ENCODE measurements around the gene LONP1.

LONP1 gene

GRCh38 chr19:5697022-5697889, 22.7 kb downstream of the LONP1 start:
- Histone ChIP-seq H4K20me1 (ENCODE audit: control insufficient read depth, insufficient read depth, low read depth, low read length) (peaks cover 5% of the 10 kb centered on the region), H3K4me1 (ENCODE audit: control insufficient read depth, low read length) (peaks cover 5% of the 10 kb centered on the region; the same call in 1 of the 2 replicates), H3F3A (ENCODE audit: control insufficient read depth, insufficient read depth) (peaks cover 20% of the 10 kb centered on the region)

GRCh38 chr19:5696196-5697021, 23.5 kb downstream of the LONP1 start:
- Histone ChIP-seq H3K4me3 (ENCODE audit: low read length) (no peak overlapping the region), H3K9me3 (ENCODE audit: control insufficient read depth, insufficient read depth, low read length) (no peaks in the 10 kb centered on the region), H3K27me3 (ENCODE audit: control insufficient read depth, low read length) (no peaks in the 10 kb centered on the region), H3F3A (ENCODE audit: control insufficient read depth, insufficient read depth) (peaks cover 20% of the 10 kb centered on the region), H3K36me3 (ENCODE audit: control insufficient read depth, low read length) (peaks cover 86% of the 10 kb centered on the region), H3K27ac (ENCODE audit: low read depth, low read length) (no peak overlapping the region), H3K4me1 (ENCODE audit: control insufficient read depth, low read length) (peaks cover 11% of the 10 kb centered on the region; the same call in 1 of the 2 replicates), H3K4me2 (ENCODE audit: low read length) (no peak overlapping the region), H3K9me2 (replicated peaks; ENCODE audit: control insufficient read depth, low read length) (no peaks in the 10 kb centered on the region), H3K79me2 (ENCODE audit: control insufficient read depth, low read length) (peaks cover 33% of the 10 kb centered on the region), H4K20me1 (ENCODE audit: control insufficient read depth, insufficient read depth, low read depth, low read length) (peaks cover 11% of the 10 kb centered on the region)
- TF ChIP-seq EZH2phosphoT487 (IDR thresholded peaks at IDR 0.05; ENCODE audit: borderline replicate concordance, low read length), result no peak
- TF ChIP-seq, protein P1, sequence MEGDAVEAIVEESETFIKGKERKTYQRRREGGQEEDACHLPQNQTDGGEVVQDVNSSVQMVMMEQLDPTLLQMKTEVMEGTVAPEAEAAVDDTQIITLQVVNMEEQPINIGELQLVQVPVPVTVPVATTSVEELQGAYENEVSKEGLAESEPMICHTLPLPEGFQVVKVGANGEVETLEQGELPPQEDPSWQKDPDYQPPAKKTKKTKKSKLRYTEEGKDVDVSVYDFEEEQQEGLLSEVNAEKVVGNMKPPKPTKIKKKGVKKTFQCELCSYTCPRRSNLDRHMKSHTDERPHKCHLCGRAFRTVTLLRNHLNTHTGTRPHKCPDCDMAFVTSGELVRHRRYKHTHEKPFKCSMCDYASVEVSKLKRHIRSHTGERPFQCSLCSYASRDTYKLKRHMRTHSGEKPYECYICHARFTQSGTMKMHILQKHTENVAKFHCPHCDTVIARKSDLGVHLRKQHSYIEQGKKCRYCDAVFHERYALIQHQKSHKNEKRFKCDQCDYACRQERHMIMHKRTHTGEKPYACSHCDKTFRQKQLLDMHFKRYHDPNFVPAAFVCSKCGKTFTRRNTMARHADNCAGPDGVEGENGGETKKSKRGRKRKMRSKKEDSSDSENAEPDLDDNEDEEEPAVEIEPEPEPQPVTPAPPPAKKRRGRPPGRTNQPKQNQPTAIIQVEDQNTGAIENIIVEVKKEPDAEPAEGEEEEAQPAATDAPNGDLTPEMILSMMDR (IDR thresholded peaks at IDR 0.05; ENCODE audit: low read depth, low read length, poor library complexity, severe bottlenecking), result no peak

More at GRCh38 chr19:5697022-5697889, 22.7 kb downstream of the LONP1 start:
- Histone ChIP-seq H3K4me3 (ENCODE audit: low read length) (no peak overlapping the region), H3K27me3 (ENCODE audit: control insufficient read depth, low read length) (no peaks in the 10 kb centered on the region), H3K9me3 (ENCODE audit: control insufficient read depth, insufficient read depth, low read length) (no peaks in the 10 kb centered on the region), H3K9me2 (replicated peaks; ENCODE audit: control insufficient read depth, low read length) (no peaks in the 10 kb centered on the region), H3K36me3 (ENCODE audit: control insufficient read depth, low read length) (peaks cover 77% of the 10 kb centered on the region), H3K27ac (ENCODE audit: low read depth, low read length) (no peak overlapping the region), H3K4me2 (ENCODE audit: low read length) (no peak overlapping the region), H3K79me2 (ENCODE audit: control insufficient read depth, low read length) (peaks cover 25% of the 10 kb centered on the region)
- no peak for TF ChIP-seq EZH2phosphoT487 (IDR thresholded peaks at IDR 0.05; ENCODE audit: borderline replicate concordance, low read length)
- TF ChIP-seq, protein P1 (IDR thresholded peaks at IDR 0.05; ENCODE audit: low read depth, low read length, poor library complexity, severe bottlenecking), result no peak

- no peaks in the 10 kb centered on the region for H3K27me3 ChIP-seq (ENCODE audit: control insufficient read depth, low read length)
- H3K4me2 ChIP-seq (ENCODE audit: low read length), result no peak overlapping the region
- no peaks in the 10 kb centered on the region for H3K9me2 ChIP-seq (replicated peaks; ENCODE audit: control insufficient read depth, low read length)
- peaks cover 20% of the 10 kb centered on the region for H3F3A ChIP-seq (ENCODE audit: control insufficient read depth, insufficient read depth)
- peaks cover 40% of the 10 kb centered on the region for H3K79me2 ChIP-seq (ENCODE audit: control insufficient read depth, low read length)
- H4K20me1 ChIP-seq (ENCODE audit: control insufficient read depth, insufficient read depth, low read depth, low read length), result peaks cover 11% of the 10 kb centered on the region
- TF ChIP-seq EZH2phosphoT487 (IDR thresholded peaks at IDR 0.05; ENCODE audit: borderline replicate concordance, low read length), result no peak
- TF ChIP-seq, protein P1 (IDR thresholded peaks at IDR 0.05; ENCODE audit: low read depth, low read length, poor library complexity, severe bottlenecking), result no peak
- H3K9me3 ChIP-seq (ENCODE audit: control insufficient read depth, insufficient read depth, low read length), result no peaks in the 10 kb centered on the region
- H3K36me3 ChIP-seq (ENCODE audit: control insufficient read depth, low read length), result peaks cover 87% of the 10 kb centered on the region
- peaks cover 11% of the 10 kb centered on the region; the same call in 1 of the 2 replicates for H3K4me1 ChIP-seq (ENCODE audit: control insufficient read depth, low read length)
- 0 out of 2 replicates have a peak overlapping the region, but pooled peaks have one; percentile 19 for H3K27ac ChIP-seq (ENCODE audit: low read depth, low read length)
- H3K4me3 ChIP-seq (ENCODE audit: low read length), result no peak overlapping the region
Measured at GRCh38 chr19:5695649-5696195, 24.2 kb downstream of the LONP1 start.

Data from DOHH2 (cell line).